SK-N-SH treated with all-trans-retinoic acid at 6 μM for 48 hours (cell line): Measurements from ENCODE around the gene AKAP8L.

Source experiments
- ARNTL ChIP-seq: fragments of 450-650 bp; formaldehyde crosslinking; IDR thresholded peaks from 2 replicates; pipeline ENCODE4 v1.5.0; 2020; ENCODE audit warnings: low read depth, mild to moderate bottlenecking, moderate library complexity, borderline replicate concordance
- CREB5 ChIP-seq: fragments of 250-450 bp; sonication (Bioruptor Pico); IDR thresholded peaks from 2 replicates; pipeline ENCODE4 v1.5.1; 2020; ENCODE audit warnings: low read depth, mild to moderate bottlenecking, moderate library complexity
- GLIS3 ChIP-seq: fragments of 250-450 bp; sonication (Bioruptor Pico); IDR thresholded peaks from 2 replicates; pipeline ENCODE4 v1.5.0; 2020; ENCODE audit warnings: mild to moderate bottlenecking, moderate library complexity
- PATZ1 ChIP-seq: fragments of 250-450 bp; sonication (Bioruptor Pico); IDR thresholded peaks from 2 replicates; pipeline ENCODE4 v1.8.0; 2020; ENCODE audit warnings: mild to moderate bottlenecking, moderate library complexity, borderline replicate concordance
- POU6F1 ChIP-seq: fragments of 250-450 bp; sonication (Bioruptor Pico); IDR thresholded peaks from 2 replicates; pipeline ENCODE4 v1.8.0; 2021; ENCODE audit warnings: low read depth, mild to moderate bottlenecking, moderate library complexity, borderline replicate concordance
- PPARA ChIP-seq: fragments of 250-450 bp; sonication (Bioruptor Pico); IDR thresholded peaks from 2 replicates; pipeline ENCODE4 v1.5.0; 2020; ENCODE audit warnings: mild to moderate bottlenecking, borderline replicate concordance
- TOX ChIP-seq: fragments of 250-450 bp; sonication (Bioruptor Pico); IDR thresholded peaks from 2 replicates; pipeline ENCODE4 v1.8.0; 2021; ENCODE audit warnings: mild to moderate bottlenecking, moderate library complexity, borderline replicate concordance
- TSHZ2 ChIP-seq: fragments of 250-450 bp; sonication (Bioruptor Pico); IDR thresholded peaks from 2 replicates; pipeline ENCODE4 v1.5.0; 2020; ENCODE audit warnings: mild to moderate bottlenecking, moderate library complexity
- ZC3H10 ChIP-seq: fragments of 250-450 bp; sonication (Bioruptor Pico); IDR thresholded peaks from 2 replicates; pipeline ENCODE4 v1.5.1; 2021; ENCODE audit warnings: mild to moderate bottlenecking, moderate library complexity
- ZFP3 ChIP-seq: fragments of 250-450 bp; sonication (Bioruptor Pico); IDR thresholded peaks from 2 replicates; pipeline ENCODE4 v1.5.0; 2020; ENCODE audit warnings: mild to moderate bottlenecking, moderate library complexity
- ZNF8 ChIP-seq: fragments of 450-650 bp; formaldehyde crosslinking; IDR thresholded peaks from 2 replicates; pipeline ENCODE4 v1.5.0; 2020; ENCODE audit warnings: mild to moderate bottlenecking, moderate library complexity

GRCh38 chr19:15398501-15399233 is 20.1 kb downstream of the AKAP8L start:
- TF ChIP-seq ZNF8 (CRISPR knock-in tag), result no peak
- TF ChIP-seq PATZ1 (CRISPR knock-in tag), result no peak
- TF ChIP-seq PPARA (CRISPR knock-in tag), result no peak
- no peak for TF ChIP-seq CREB5 (CRISPR knock-in tag)
- no peak for TF ChIP-seq POU6F1
- TF ChIP-seq ZFP3, result no peak
- no peak for TF ChIP-seq ZC3H10 (CRISPR knock-in tag)
- no peak for TF ChIP-seq GLIS3 (CRISPR knock-in tag)
- no peak for TF ChIP-seq TSHZ2 (CRISPR knock-in tag)
- TF ChIP-seq ARNTL, result no peak
- TF ChIP-seq TOX (CRISPR knock-in tag), result no peak
